GM06990 (cell line): ENCODE results near the gene DNM2.

Experiments
- DNase-seq: peaks from one replicate; pipeline ENCODE4 v3.0.0-alpha.2; 2011; ENCODE audit not compliant: insufficient read length; ENCODE audit errors: extremely low read depth
- H3K27me3 ChIP-seq: replicated peaks from 2 replicates; pipeline ENCODE4 v1.6.0; 2011; ENCODE audit warnings: low read length; ENCODE audit not compliant: control insufficient read depth, insufficient read depth
- H3K36me3 ChIP-seq: 2 replicates; pipeline ENCODE4 v1.5.1; 2011; ENCODE audit warnings: low read length; ENCODE audit not compliant: control insufficient read depth, insufficient read depth
- H3K4me3 ChIP-seq: replicated peaks from 2 replicates; pipeline ENCODE4 v1.5.1; 2011; ENCODE audit warnings: low read depth, mild to moderate bottlenecking, control low read depth, low read length
- CTCF ChIP-seq: IDR thresholded peaks from 2 replicates; pipeline ENCODE4 v1.5.1; 2011; ENCODE audit warnings: low read length, control low read depth, mild to moderate bottlenecking, inconsistent platforms; ENCODE audit not compliant: insufficient read depth, poor library complexity, severe bottlenecking

Gene DNM2

GRCh38 chr19:10788146-10788545 lies 70.3 kb downstream of the DNM2 start:
- Histone ChIP-seq H3K36me3 (peaks cover 38% of the 10 kb centered on the region), H3K27me3 (no peaks in the 10 kb centered on the region), H3K4me3 (no peak overlapping the region)
- TF ChIP-seq CTCF, result no peak
- DNase-seq, result no peak

- Histone ChIP-seq H3K27me3 (no peaks in the 10 kb centered on the region), H3K36me3 (peaks cover 36% of the 10 kb centered on the region), H3K4me3 (no peak overlapping the region)
- TF ChIP-seq CTCF, result no peak
- no peak for DNase-seq
Observed at GRCh38 chr19:10789866-10790265, 72.0 kb downstream of the DNM2 start.

GRCh38 chr19:10796653-10797052 lies 78.8 kb downstream of the DNM2 start:
- TF ChIP-seq CTCF, result no peak
- Histone ChIP-seq H3K36me3 (peaks cover 34% of the 10 kb centered on the region), H3K4me3 (no peak overlapping the region), H3K27me3 (no peaks in the 10 kb centered on the region)
- no peak for DNase-seq

- Histone ChIP-seq H3K36me3 (peaks cover 34% of the 10 kb centered on the region), H3K4me3 (no peak overlapping the region), H3K27me3 (no peaks in the 10 kb centered on the region)
- no peak for TF ChIP-seq CTCF
- no peak for DNase-seq
Observed at GRCh38 chr19:10797078-10797477, 79.2 kb downstream of the DNM2 start.

GRCh38 chr19:10797541-10798256 lies 79.8 kb downstream of the DNM2 start:
- TF ChIP-seq CTCF, result no peak
- Histone ChIP-seq H3K36me3 (peaks cover 37% of the 10 kb centered on the region), H3K27me3 (no peaks in the 10 kb centered on the region), H3K4me3 (no peak overlapping the region)
- no peak for DNase-seq

GRCh38 chr19:10800488-10800887 lies 82.6 kb downstream of the DNM2 start:
- DNase-seq, result no peak
- Histone ChIP-seq H3K36me3 (peaks cover 36% of the 10 kb centered on the region), H3K4me3 (no peak overlapping the region), H3K27me3 (no peaks in the 10 kb centered on the region)
- no peak for TF ChIP-seq CTCF
